Smooth muscle cell (in vitro differentiated cells): ENCODE data around the gene MAPT. TPM values are rescaled to one million over a fixed set of nuclear protein-coding genes. Genes with fewer than 3 reads are reported as not detected.

Source experiments
- DNase-seq: peaks from one replicate; lab custom pipeline; 2025; ENCODE audit not compliant: unreplicated experiment; lab: John Stamatoyannopoulos, UW
- H2AFZ ChIP-seq: fragments of 200-600 bp; sonication (generic); 2 replicates; pipeline ENCODE4 v1.6.0; 2016; ENCODE audit warnings: antibody characterized with exemption, low read depth, mild to moderate bottlenecking
- H3F3A ChIP-seq: fragments of 200-600 bp; sonication (generic); 2 replicates; pipeline ENCODE4 v1.6.0; 2017; ENCODE audit warnings: antibody characterized with exemption, low read depth
- H3K27ac ChIP-seq: fragments of 200-600 bp; sonication (generic); 2 replicates; pipeline ENCODE4 v1.5.1; 2016; ENCODE audit warnings: low read depth, mild to moderate bottlenecking
- H3K27me3 ChIP-seq: fragments of 200-600 bp; sonication (generic); 2 replicates; pipeline ENCODE4 v1.6.1; 2016; ENCODE audit warnings: low read depth, mild to moderate bottlenecking
- H3K36me3 ChIP-seq: fragments of 200-600 bp; sonication (generic); 2 replicates; pipeline ENCODE4 v1.5.1; 2016; ENCODE audit warnings: low read depth
- H3K4me1 ChIP-seq: fragments of 200-600 bp; sonication (generic); 2 replicates; pipeline ENCODE4 v1.5.1; 2016; ENCODE audit warnings: low read depth
- H3K4me2 ChIP-seq: fragments of 200-600 bp; sonication (generic); 2 replicates; pipeline ENCODE4 v1.6.0; 2016; ENCODE audit warnings: mild to moderate bottlenecking
- H3K4me3 ChIP-seq: fragments of 200-600 bp; sonication (generic); 2 replicates; pipeline ENCODE4 v1.5.1; 2016; ENCODE audit warnings: mild to moderate bottlenecking
- H3K79me2 ChIP-seq: fragments of 200-600 bp; sonication (generic); 2 replicates; pipeline ENCODE4 v1.6.0; 2016; ENCODE audit warnings: low read depth, mild to moderate bottlenecking
- H3K9ac ChIP-seq: fragments of 200-600 bp; sonication (generic); 2 replicates; pipeline ENCODE4 v1.6.0; 2016; ENCODE audit warnings: low read depth
- H3K9me3 ChIP-seq: fragments of 200-600 bp; sonication (generic); replicated peaks from 2 replicates; pipeline ENCODE4 v1.5.1; 2016; ENCODE audit warnings: low read depth
- H4K20me1 ChIP-seq: fragments of 200-600 bp; sonication (generic); 2 replicates; pipeline ENCODE4 v1.6.0; 2016; ENCODE audit warnings: low read depth
- WGBS: methylation state at CpG from one replicate; pipeline ENCODE4 v1.1.7; 2016; ENCODE audit warnings: low lambda C conversion rate; 5-methylcytosine and 5-hydroxymethylcytosine counted together
- polyA plus RNA-seq: library from polyadenylated mRNA; unstranded; fragments of >200 nt; fragmentation: Nextera tagmentation; extraction: Ambion mirVana; gene quantifications from 2 replicates; pipeline ENCODE4 v1.2.1, GENCODE V29; 2016
- total RNA-seq: library from RNA; depleted of rRNA; stranded (reverse); fragments of >200 nt; gene quantifications from 2 replicates; pipeline ENCODE4 v1.2.3, GENCODE V29; 2014
- TF ChIP-seq, protein P1 (sequence below): fragments of 200-600 bp; sonication (generic); IDR thresholded peaks from 2 replicates; pipeline ENCODE4 v1.5.1; 2017; ENCODE audit warnings: borderline replicate concordance, mild to moderate bottlenecking, antibody characterized with exemption; ENCODE audit not compliant: insufficient read depth, poor library complexity, severe bottlenecking

MAPT gene
- total and polyA plus RNA-seq, 2 experiments from 2014 or later: 0.49 to 1.7 TPM

- Histone ChIP-seq H3K27me3 (no peaks in the 10 kb centered on the region), H3K4me3 (no peak overlapping the region), H3K9ac (no peak overlapping the region), H3F3A (no peaks in the 10 kb centered on the region), H3K27ac (peak overlapping the region; percentile 16), H3K36me3 (peaks cover 24% of the 10 kb centered on the region), H3K79me2 (no peaks in the 10 kb centered on the region), H3K4me2 (no peak overlapping the region), H3K4me1 (no peaks in the 10 kb centered on the region), H4K20me1 (peaks cover 35% of the 10 kb centered on the region), H3K9me3 (no peaks in the 10 kb centered on the region), H2AFZ (no peak overlapping the region)
- 96% methylated on average over 3 of the region's 3 CpGs for WGBS
- DNase-seq: no peak
- TF ChIP-seq, protein P1, sequence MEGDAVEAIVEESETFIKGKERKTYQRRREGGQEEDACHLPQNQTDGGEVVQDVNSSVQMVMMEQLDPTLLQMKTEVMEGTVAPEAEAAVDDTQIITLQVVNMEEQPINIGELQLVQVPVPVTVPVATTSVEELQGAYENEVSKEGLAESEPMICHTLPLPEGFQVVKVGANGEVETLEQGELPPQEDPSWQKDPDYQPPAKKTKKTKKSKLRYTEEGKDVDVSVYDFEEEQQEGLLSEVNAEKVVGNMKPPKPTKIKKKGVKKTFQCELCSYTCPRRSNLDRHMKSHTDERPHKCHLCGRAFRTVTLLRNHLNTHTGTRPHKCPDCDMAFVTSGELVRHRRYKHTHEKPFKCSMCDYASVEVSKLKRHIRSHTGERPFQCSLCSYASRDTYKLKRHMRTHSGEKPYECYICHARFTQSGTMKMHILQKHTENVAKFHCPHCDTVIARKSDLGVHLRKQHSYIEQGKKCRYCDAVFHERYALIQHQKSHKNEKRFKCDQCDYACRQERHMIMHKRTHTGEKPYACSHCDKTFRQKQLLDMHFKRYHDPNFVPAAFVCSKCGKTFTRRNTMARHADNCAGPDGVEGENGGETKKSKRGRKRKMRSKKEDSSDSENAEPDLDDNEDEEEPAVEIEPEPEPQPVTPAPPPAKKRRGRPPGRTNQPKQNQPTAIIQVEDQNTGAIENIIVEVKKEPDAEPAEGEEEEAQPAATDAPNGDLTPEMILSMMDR: no peak
Observed at GRCh38 chr17:46035112-46035818, 140.9 kb downstream of the MAPT start.

DNA sequence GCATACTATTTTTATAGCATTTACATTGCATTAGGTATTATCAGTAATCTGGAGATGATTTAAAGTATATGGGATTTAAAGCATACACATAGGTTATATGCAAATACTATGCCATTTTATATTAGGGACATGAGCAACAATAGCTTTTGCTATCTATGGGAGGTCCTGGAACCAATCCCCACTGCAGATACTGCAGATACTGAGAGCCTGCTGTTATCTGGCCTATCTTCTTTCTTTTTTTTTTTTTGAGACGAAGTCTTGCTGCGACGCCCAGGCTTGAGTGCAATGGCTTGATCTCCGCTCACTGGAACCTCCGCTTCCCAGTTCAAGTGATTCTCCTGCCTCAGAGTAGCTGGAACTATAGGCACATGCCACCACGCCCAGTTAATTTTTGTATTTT is 142.1 kb downstream of the MAPT start:
- WGBS: 97% methylated on average over 6 of the region's 6 CpGs
- Histone ChIP-seq H3K9ac (no peak overlapping the region), H3K27ac (no peak overlapping the region), H3K27me3 (no peaks in the 10 kb centered on the region), H2AFZ (no peak overlapping the region), H3K9me3 (no peaks in the 10 kb centered on the region), H4K20me1 (peaks cover 41% of the 10 kb centered on the region), H3F3A (no peaks in the 10 kb centered on the region), H3K4me2 (no peak overlapping the region), H3K79me2 (no peaks in the 10 kb centered on the region), H3K36me3 (peaks cover 24% of the 10 kb centered on the region), H3K4me3 (no peak overlapping the region), H3K4me1 (no peaks in the 10 kb centered on the region)
- TF ChIP-seq, protein P1: no peak
- no peak for DNase-seq

- H3K27me3 ChIP-seq: no peaks in the 10 kb centered on the region
- no peak overlapping the region for H2AFZ ChIP-seq
- TF ChIP-seq, protein P1: no peak
- H3K4me1 ChIP-seq: no peaks in the 10 kb centered on the region
- H3K9me3 ChIP-seq: no peaks in the 10 kb centered on the region
- no peak overlapping the region for H3K9ac ChIP-seq
- no peak overlapping the region for H3K4me2 ChIP-seq
- peaks cover 28% of the 10 kb centered on the region for H3K36me3 ChIP-seq
- no peak for DNase-seq
- H3K79me2 ChIP-seq: peaks cover 5% of the 10 kb centered on the region
- WGBS: 96% methylated on average over 4 of the region's 4 CpGs
- H3K4me3 ChIP-seq: no peak overlapping the region
- peaks cover 49% of the 10 kb centered on the region for H4K20me1 ChIP-seq
- H3F3A ChIP-seq: no peaks in the 10 kb centered on the region
- no peak overlapping the region for H3K27ac ChIP-seq
Observed at GRCh38 chr17:46037722-46038255, 143.4 kb downstream of the MAPT start.

DNA sequence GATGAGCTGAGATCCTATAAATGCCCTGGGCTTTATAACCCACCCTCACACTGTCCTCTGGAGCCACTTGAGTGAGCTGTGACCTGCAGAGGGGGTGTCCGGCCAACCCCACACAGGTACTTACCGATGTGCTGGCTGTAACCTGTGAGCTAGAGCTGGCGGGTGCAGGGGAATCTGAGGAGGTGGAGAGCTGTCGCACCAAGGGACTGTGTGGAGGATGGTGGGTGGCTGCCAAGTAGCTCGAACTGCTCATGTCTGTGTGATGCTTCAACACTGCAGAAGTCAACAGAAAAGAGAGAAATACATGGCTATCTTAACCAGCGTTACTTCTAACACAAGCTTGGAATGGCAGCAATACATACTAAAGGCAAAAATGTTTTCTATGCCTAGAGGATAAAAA is 144.1 kb downstream of the MAPT start:
- TF ChIP-seq, protein P1: no peak
- H3K36me3 ChIP-seq: peaks cover 28% of the 10 kb centered on the region
- DNase-seq: no peak
- no peaks in the 10 kb centered on the region for H3F3A ChIP-seq
- no peak overlapping the region for H3K27ac ChIP-seq
- H3K79me2 ChIP-seq: peaks cover 7% of the 10 kb centered on the region
- H3K9ac ChIP-seq: no peak overlapping the region
- no peak overlapping the region for H2AFZ ChIP-seq
- no peaks in the 10 kb centered on the region for H3K9me3 ChIP-seq
- H3K4me1 ChIP-seq: no peaks in the 10 kb centered on the region
- no peak overlapping the region for H3K4me2 ChIP-seq
- 99% methylated on average over 6 of the region's 6 CpGs for WGBS
- no peaks in the 10 kb centered on the region for H3K27me3 ChIP-seq
- peaks cover 56% of the 10 kb centered on the region for H4K20me1 ChIP-seq
- no peak overlapping the region for H3K4me3 ChIP-seq
